NCI-H82 treated with DMSO at 0.1 percent for 48 hours (cell line): Measurements from ENCODE around the gene ANKRD23.
"Not testable (repeated sequence)": the region's sequence is repeated elsewhere in the genome, so short reads cannot be mapped to it uniquely, and the experiment has no call there.

Source experiments
- DNase-seq: peaks from one replicate; lab custom pipeline; 2025; ENCODE audit not compliant: unreplicated experiment; lab: John Stamatoyannopoulos, UW

Gene ANKRD23

DNA sequence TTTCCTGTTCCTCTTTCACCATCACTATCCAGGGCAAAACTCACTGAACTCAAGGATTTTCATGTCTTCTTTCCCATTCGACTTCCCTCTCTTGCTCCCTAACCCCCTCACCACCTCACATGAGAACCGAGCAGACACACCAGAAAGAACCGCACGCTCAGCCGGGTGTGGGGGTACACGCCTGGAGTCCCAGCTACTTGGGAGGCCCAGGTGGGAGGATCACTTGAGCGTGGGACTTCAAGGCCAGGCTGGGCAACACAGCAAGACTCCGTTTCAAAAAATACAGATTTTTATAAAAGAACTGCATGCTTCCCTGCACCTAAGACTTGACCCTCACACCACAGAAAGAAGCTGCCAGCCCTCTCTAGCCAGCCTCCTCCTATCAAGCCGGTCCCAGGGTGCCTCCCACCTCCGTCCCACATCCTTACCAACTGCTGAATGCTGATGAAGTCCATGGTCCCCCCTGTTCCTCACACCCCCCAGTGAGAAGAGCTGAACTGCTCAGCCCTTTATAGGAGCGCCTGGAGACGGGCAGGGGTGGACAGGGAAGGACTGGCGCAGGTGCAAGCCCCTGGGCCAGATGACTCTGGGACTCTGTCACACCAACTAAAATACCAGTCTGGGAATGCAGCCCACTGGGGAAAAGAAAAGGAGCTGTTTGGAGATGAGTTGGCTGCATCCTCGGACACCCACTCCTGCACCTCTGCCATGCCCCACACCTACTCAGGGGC, at the start of gene ANKRD23:
TSS of gene ANKRD23 (minus strand) at position 484 of the 731 bp plus-strand sequence. CDS start at position 455, 29 bp downstream.
- no peak for DNase-seq

DNA sequence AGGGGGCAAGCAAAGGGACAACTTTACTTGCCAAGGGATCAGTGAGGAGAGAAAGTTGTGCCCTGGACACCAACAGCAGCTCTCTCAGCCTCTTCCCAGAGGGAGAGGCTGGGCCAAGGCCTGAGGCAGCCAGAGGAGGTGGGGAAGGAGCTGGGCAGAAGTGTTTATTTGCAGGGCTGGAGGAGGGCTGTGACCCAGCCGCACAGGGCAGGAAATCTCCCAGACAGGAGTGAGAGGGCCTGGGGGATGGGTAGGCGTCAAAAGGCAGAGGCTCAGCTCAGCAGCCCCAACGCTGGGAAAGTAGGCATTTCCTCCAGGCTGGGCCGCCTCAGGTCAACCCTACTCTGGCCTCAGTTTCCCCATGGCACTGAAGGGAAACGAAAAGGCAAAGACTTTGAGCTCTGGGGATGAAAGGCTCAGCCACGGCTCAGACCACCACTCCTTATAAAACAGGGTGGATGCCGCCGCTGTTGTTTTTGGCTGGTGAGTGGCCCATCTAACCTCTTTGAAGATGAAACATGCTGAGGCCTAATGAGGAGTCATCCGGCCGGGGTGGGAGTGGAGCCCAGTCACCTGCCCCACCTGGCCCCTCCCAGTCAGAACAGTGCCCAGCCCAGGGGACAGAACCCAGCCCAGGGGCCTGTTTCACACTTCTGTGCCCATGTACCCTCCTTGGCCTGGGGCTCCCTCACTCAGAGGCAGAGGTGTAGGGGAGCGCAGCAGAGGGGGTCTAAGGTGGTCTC, 47.9 kb upstream of the ANKRD23 start:
- no peak for DNase-seq

DNA sequence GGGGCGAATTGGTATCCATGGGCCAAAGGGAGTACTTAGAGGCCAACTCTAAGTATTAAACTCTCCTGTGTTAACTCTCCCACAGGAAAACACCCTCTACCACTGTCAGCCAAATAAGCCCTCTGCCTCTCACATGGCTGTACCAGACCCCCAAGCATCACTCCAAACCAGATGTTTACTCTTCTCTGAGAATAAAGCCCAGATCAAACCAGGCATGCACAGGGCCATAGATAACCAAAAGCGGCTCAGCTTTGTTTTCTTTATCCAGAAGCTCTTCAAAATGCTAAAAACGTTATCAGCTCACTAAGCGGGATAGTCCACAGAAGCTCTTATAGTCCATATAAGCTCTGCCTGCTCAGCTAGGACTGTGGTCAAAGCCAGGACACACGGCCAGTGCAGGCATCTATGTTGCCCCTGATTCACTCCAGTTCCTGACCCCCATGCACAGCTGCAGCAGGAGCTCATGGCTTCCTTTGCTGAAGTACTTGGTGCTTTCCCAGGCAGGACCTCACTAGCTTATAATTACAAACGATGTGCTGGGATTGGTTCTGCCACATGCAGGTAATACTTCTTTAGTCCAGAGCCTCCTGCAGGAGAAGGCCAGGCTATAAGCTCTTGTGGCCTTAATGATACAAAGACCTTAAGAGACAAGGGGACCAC, 47.0 kb upstream of the ANKRD23 start:
- no peak for DNase-seq

DNA sequence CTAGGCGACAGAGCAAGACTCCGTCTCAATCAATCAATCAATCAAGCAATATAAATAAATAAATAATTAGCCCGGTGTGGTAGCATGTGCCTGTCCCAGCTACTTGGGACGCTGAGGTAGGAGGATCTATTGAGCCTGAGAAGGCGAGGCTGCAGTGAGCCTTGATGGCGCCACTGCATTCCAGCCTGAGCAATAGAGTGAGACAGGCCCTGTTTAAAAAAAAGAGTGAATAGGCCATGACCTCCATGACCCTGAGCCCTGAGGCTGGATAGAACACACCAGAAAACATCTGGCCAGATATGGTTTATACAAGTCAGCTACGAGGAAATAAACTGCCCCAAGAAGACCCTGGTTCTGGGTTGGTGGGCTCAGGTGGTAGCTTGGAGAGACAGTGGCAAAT, 46.4 kb upstream of the ANKRD23 start:
- no peak for DNase-seq

DNA sequence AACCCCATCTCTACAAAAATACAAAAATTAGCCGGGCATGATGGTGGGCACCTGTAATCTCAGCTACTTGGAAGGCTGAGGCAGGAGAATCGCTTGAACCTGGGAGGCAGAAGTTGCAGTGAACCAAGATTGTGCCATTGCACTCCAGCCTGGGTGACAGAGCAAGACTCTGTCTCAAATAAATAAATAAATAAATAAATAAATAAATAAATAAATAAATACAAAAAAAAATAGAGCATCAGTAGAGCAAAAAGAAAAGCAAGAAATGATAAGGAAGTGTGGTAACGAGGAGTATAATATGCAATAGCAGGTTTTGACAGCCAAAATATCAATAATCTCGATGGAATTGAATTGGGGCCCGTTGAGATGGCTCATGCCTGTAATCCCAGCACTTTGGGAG, 45.7 kb upstream of the ANKRD23 start:
- not testable (repeated sequence) for DNase-seq

DNA sequence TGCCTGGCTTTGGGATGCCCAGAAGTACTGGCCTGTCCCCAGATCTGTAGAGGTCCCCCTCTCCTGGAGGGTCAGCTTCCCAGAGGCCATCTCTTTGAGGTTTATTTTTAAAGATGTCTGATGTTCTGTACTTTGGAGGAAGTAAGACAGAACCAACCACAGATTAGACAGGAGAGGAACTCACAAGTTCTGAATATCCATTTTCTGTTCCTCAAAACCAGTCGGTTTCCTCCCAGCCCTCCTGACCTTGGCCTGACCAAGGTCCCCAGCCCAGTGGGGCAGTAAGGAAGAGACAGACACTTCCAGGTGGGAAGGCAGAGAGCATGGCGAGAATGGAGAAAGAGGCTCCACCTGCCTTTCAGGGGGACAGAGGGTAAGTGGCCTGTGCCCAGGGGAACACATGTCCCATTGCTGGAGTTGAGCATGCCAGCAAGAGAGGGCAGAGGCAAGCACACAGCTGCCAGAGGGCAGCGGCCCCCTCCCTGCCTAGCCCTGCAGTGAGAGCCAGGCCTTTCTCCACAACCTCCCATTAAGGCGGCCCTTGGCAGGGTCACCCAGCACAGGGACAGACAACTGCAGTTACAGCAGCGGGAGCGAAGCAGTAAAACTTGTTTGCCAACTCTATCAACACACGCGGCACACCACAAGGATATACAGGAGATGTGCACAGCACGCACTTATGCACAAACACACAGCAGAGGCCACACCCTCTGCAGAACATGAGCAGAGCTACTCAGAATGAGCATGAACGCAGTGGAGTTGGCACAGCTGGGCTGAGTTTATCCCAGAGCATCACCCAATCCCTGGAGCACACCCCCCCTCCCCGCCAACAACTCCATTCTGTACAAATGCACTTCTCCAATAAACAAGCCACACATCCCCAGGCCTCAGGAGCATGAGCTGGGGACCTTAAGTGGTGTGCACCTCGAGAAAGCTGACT, 44.5 kb upstream of the ANKRD23 start:
- DNase-seq = no peak

DNA sequence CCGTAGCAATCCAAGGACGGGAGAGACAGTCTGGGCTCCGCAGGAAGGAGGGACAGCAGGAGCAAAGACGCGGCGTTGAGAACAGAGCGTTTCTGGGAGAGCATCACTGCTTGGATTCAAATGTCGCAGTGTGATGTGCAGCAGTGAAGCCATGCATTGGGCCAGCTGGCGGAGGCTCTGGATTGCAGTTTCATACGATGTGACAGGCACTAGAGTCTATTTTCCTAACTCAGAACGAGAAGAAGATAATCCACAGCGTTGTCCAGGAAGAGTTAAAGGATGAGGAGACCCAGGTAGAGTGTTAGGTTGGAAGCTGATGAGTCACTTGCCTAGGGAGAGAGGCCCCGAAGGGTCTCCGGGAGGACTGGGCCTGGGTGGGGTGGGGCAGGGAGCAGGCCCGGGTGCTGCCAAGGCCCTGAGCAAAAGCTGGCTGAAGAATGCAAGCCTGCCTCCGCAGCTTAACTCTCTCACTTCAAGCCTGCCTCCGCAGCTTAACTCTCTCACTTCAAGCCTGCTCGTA, 43.7 kb upstream of the ANKRD23 start:
- no peak for DNase-seq

DNA sequence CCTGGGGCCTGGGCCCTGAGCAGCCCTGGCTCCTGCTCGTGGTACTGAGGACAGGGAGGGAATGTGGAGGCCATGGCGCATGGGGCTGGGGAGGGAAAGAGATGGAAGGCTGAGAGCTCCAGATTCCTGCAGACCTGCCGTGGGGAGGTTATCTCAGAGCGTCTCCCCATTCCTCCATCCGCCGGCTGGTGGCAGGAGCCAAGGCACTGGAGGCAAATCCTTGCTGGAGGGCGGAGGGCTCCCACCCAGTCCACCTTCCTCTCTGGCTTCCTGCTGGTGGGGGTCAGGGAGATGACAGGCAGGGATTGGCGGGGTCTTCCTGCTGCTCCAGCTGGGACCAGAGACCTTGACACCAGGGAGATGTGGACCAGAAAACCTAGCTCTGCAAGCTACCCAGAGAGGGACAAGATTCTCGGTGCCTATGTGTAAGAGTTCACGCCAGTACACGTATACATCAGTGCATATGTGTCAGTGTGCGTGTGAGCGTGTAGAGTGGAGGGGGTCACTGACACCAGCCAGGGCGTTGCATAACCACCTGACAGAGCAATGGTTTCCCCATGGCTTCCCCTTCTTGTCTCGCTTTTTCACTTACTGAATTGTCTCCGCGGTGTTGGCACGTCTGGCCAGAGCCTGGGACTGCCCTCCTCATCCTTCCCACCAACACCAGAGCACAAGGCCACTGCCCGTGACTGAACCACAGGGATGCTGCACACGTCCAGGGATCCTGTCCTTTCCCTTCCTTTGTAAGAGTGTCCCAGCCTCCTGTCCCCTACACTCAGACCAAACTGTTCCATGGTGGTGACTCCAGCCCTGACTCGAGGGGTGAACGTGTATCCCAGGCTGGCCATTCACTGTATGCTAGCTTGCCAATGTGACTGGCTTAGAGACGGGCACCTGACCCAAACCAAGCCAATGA, 41.9 kb upstream of the ANKRD23 start:
- DNase-seq = no peak

DNA sequence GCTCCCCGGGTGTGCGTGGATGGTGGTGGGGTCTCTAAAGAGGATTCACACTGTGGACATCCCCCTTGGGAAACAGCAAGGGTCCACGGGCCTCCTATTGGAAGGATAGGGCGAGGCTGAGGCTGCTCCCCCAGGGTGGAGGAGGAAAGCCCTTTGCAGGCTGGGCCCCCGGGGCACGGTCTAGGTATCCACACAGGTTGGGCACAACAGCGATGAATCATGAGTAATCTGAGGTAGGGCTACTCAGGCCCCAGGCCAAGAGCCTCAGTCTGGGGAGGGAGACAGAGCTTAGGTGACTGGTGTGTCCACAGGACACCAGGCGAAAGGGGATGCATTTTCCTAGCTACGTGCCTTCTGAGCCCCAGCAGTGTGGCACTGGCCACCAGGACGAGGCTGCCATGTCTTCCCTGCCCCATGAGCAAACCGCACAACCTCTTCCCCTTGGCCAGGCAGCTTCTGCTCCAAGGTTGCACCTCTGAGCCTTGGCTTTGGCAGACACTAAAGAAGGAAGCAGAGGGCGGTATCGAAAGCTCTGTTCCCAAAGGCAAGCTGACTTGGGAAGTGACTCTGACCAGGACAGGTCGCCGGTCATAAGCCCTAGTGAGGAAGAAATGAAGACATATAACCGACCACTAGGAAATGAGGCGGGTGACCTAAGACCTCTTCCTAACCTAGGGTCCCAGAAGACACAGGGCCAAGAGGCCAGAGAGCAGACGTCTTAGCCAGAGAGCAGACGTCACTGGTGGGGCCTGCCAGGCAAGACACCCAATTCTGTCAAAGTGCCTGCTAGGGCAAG, 40.7 kb upstream of the ANKRD23 start:
- no peak for DNase-seq

DNA sequence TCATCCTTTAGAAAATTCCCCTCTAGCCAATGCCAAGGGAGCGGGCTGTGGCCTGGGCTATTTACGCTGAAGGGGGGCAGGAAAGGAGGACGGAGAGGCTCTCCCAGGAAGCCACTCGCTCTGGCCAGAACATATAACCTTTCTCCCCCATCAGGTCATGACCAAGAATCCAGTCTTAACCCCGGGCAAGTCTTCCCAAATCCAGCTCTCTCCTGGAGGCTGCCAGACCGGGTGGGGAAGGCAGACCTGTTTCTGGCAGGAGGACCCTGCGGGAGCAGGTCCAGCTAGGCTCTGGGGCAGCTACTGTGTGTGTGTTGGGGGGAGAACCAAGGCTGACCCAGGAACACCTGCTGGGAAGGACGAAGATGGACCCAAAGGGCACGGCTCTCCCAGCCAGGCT, 39.5 kb upstream of the ANKRD23 start:
- no peak for DNase-seq

DNA sequence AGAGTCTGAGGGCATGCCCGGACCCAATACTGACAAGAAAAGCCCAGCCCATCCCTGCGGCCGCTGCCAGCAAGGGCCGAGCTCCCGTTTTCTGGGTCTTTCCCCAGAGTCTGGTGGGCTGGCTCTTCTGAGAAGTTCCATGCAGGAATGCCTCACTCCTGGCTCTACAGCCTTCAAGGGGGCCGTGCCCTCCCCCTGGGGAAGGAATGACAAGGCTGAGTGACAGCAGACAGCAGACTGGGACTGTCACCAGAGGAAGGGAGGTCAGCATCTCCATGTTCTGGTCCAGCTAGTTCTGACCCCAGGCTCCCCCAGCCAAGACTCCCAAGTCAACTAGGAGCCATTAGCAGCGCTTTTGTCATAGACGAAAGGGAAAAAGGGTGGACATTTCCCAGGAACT, 39.1 kb upstream of the ANKRD23 start:
- DNase-seq = no peak

DNA sequence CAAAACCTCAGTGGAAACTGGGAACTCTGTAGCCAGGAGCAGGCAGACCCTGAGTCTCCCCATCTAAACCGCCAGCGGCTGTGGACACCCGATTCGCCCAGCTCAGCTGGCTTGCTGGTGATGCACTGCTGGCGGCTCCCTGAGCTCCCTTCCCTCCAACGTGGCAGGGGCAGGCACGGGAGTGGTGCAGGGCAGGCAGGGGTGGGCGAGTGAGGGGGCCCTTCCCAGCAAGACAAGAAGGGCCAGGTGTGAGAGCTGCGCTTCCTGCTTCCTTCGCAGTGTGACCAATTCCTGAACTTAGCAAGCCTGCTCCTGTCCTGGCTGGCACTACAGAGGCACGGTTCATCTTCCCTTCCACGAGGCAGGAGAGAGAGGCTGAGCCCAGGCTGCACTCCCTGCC, 38.4 kb upstream of the ANKRD23 start:
- no peak for DNase-seq

DNA sequence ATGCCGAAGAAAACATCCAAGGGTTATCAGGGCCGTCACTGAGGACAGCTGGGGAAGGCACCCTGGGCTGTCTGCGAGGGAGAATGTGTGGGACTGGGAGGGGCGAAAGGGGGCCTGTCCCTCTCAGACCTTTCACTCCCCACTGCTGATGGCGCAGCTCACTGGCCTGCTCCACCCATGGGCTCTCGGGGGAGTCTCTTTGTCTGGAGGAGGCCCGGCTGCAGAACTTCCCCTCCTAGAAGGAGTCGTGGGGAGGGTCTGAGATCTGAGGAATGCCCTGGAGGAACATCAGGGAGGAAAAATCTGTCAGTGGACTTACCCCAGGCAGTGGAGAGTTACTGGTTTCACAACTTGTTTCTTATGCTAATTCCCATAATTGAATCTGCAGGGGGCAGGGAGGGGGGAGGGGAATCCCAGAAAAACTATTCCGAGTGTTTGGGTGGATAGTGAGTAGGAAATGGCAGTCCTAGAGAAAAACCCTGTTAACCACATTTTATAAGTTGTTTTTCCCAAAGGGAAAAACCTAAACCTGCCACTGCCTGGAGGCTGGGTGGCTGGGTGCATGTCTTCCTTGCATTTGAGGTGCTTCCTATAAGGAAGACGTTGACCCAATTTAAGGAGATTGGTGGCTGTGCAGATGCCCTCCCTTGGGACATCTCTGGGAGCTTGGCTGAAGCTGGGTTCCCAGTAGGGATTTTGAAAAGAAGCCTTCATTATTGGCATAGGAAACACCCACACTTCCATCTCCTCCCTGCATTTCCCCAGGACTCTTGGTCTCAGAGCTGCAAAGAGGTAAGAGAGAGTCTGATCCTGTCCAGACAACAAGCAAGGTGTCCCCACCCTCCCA, 37.8 kb upstream of the ANKRD23 start:
- DNase-seq = peak; percentile 31

DNA sequence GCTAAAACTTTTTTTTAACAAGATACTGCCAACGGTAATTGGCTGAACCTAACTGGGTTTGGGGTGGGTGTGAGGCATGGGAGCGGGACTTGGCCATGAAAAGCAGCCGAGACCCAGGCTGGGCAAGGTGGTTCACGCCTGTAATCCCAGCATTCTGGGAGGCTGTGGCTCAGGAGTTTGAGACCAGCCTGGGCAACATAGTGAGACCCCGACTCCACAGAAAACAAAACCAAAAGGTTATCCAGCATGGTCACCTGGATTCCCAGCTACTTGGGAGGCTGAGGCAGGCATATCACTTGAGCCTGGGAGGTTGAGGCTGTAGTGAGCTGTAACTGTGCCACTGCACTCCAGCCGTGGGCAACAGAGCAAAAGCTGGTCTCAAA, 37.1 kb upstream of the ANKRD23 start:
- DNase-seq = no peak

DNA sequence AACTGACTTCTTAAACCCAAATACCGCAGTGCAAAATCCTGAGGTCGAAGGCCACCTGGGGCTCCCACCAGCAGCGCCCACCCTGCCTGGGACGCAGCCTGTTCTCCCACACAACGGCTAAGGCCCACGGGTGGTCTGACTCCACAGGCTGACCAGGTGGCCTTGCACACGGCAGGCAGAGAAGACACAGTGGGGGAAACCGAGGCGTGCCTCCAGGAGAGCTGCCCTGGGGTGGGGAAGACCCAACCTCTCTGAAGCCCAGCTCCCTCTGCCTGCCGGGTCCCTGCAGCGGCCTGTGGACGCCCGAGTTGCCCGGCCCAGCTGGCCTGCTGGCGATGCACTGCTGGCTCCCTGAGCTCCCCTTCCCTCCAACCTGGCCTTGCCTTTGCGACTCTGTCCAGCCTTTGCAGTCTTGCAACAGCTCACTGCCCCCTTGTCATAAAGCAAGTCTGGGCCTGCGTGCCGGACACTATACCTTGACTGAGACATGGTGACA, 35.8 kb upstream of the ANKRD23 start:
- DNase-seq = no peak

DNA sequence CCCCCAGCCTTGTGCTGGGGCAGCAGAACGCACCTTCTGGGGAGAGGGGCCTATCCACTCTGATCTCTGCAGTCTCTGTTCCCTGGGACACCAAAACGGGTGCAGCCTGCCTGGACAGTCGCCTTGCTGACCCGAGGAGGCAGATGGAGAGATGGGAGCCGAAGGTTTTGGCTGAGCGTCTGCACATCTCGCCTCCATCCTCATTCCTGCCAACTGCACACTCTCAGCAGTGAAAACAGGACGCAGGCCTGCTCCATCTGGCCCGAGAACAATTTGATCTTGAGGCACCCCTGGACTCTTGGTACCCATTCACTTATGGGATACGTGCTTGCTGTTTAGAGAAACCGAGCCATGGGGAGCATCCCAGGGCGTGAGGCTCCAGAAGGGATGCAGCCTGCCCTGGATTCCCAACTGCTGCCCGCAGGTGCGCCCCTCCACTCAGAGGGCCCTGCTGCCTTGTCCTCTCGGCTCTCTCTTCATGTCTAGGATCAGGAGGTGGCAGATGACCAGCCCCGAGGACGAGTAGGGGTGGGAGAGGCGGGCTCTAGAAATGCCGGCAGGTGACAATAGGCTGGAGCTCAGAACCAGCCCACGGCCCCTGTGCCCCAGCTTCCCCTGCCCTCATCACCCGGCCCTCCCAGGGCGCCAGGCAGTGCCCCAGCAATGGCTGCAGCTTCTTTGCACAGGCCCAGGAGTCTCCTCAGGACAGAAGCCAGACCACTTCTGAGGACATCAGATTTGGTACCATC, 35.1 kb upstream of the ANKRD23 start:
- DNase-seq = no peak

DNA sequence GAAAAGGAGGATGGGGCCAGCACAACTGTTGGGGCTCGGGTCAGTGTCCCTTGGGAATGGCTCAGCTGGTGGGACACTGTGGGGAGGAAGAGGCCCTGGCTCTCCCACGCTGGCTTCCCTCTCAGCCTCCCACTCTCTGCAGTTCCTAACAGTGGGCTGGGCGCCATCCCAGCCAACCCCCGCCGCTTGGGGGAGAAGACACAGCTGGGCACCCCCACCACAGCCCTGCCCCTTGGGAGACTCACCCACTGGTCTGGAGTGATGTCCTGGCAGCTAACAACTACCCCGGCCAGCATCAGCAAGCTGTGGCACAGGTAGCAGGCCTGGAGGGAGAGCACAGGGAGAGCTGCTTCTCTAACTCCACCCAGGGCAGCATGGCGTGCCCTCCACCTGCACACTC, 34.4 kb upstream of the ANKRD23 start:
- no peak for DNase-seq
